ENCODE data around the gene ARHGAP9. TPM values are rescaled to one million over a fixed set of nuclear protein-coding genes. Genes with fewer than 3 reads are reported as not detected.

The ARHGAP9 gene
- total and polyA plus RNA-seq, 2 experiments from 2014 or later: 2.3 TPM; not detected in 1

DNA sequence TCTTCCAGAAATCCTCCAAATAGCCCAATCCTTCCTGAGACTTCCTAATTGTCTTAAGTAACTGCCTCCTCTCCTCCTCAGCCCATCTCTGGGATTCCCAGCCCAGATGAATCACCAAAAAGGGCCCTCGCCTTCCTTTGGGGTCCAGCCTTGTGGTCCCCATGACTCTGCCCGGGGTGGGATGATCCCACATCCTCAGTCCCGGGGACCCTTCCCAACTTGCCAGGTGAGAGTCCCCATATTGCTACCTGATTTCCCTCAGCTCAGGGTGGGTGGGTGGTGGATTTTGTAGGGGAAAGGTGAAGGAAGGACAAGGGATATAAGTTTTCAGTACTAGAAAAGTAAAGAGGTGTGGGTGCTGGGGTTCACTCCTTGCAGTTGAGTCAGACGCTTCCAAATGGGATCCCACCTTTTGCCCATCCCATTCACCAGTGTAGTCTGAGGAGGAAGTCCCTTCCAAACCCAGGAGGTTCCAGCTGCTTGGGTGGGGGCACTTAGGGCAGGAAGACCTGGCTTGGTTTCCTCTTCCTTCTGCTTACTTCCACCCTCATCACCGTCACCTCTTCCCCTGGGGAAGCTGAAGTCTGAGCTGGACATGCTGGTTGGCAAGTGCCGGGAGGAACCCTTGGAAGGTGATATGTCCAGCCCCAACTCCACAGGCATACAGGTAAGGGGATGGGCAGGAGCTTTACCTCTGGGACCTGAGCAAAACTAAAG, 14.5 kb downstream of the ARHGAP9 start:
- Histone ChIP-seq H3K36me3 (no peaks in the 10 kb centered on the region), H3K27me3 (peaks cover 7% of the 10 kb centered on the region), H3K4me1 (ENCODE audit: low read depth) (no peaks in the 10 kb centered on the region), H3K27ac (no peak overlapping the region), H3K4me3 (no peak overlapping the region), H3K9me3 (ENCODE audit: low read depth) (no peaks in the 10 kb centered on the region)
- TF ChIP-seq, protein P1, sequence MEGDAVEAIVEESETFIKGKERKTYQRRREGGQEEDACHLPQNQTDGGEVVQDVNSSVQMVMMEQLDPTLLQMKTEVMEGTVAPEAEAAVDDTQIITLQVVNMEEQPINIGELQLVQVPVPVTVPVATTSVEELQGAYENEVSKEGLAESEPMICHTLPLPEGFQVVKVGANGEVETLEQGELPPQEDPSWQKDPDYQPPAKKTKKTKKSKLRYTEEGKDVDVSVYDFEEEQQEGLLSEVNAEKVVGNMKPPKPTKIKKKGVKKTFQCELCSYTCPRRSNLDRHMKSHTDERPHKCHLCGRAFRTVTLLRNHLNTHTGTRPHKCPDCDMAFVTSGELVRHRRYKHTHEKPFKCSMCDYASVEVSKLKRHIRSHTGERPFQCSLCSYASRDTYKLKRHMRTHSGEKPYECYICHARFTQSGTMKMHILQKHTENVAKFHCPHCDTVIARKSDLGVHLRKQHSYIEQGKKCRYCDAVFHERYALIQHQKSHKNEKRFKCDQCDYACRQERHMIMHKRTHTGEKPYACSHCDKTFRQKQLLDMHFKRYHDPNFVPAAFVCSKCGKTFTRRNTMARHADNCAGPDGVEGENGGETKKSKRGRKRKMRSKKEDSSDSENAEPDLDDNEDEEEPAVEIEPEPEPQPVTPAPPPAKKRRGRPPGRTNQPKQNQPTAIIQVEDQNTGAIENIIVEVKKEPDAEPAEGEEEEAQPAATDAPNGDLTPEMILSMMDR (IDR thresholded peaks at IDR 0.05; ENCODE audit: low read depth, low read length): no peak
- no peak for DNase-seq (ENCODE audit: low read depth in 1 of 2, low spot score in 1 of 2)

- peaks cover 7% of the 10 kb centered on the region for H3K27me3 ChIP-seq
- DNase-seq (ENCODE audit: low read depth in 1 of 2, low spot score in 1 of 2): no peak
- TF ChIP-seq, protein P1 (IDR thresholded peaks at IDR 0.05; ENCODE audit: low read depth, low read length): no peak
- H3K9me3 ChIP-seq (ENCODE audit: low read depth): no peaks in the 10 kb centered on the region
- H3K27ac ChIP-seq: no peak overlapping the region
- H3K36me3 ChIP-seq: no peaks in the 10 kb centered on the region
- H3K4me3 ChIP-seq: no peak overlapping the region
- H3K4me1 ChIP-seq (ENCODE audit: low read depth): no peaks in the 10 kb centered on the region
These were observed 15.1 kb downstream of the ARHGAP9 start for GRCh38 chr12:57464569-57464968.

GRCh38 chr12:57462912-57463253, 16.8 kb downstream of the ARHGAP9 start:
- no peak overlapping the region for H3K4me3 ChIP-seq

DNA sequence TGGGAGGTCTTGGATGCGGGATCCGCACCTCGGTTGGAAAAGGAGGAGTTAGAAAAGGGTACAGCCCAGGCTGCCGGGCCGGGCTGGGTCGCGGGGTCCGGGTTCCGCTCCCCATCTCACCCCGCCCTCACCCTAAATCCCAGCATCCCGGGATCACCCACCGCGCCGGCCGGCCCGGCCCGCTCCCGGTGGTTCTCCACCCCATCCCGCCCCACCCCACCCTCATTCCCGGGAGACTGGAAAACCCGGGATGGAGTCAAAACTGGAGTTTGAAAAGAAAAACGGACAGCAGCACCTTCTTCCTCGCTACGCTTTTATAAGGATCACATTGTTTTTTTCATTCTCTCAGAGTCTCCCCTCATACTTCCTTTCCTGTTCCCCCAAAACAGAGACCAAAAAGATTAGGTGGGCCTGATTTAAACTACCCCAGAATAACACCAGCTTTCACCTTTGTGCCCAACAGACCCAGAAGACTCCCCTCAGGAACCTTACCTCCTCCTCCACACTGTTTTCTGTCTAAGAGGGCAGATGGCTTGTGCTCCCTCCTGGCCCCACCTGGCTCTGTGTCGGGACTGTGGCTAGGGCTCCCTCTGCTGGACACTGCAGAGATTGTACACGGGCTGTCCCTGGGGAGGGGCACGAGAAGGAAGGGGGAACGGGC, 17.3 kb downstream of the ARHGAP9 start:
- peak overlapping the region; percentile 46 for H3K4me3 ChIP-seq
- H3K36me3 ChIP-seq: no peaks in the 10 kb centered on the region
- H3K4me1 ChIP-seq (ENCODE audit: low read depth): peaks cover 4% of the 10 kb centered on the region
- H3K27ac ChIP-seq: peak overlapping the region; percentile 27
- TF ChIP-seq, protein P1 (IDR thresholded peaks at IDR 0.05; ENCODE audit: low read depth, low read length): peak; percentile 97
- no peaks in the 10 kb centered on the region for H3K9me3 ChIP-seq (ENCODE audit: low read depth)
- H3K27me3 ChIP-seq: peaks cover 7% of the 10 kb centered on the region
- peak; percentile 89 to 91 for DNase-seq (ENCODE audit: low read depth in 1 of 2, low spot score in 1 of 2)

More at GRCh38 chr12:57462912-57463253, 16.8 kb downstream of the ARHGAP9 start:
- DNase-seq (ENCODE audit: low read depth in 1 of 2, low spot score in 1 of 2): no peak
- Histone ChIP-seq H3K27me3 (peaks cover 7% of the 10 kb centered on the region), H3K4me1 (ENCODE audit: low read depth) (peaks cover 4% of the 10 kb centered on the region), H3K9me3 (ENCODE audit: low read depth) (no peaks in the 10 kb centered on the region), H3K36me3 (no peaks in the 10 kb centered on the region), H3K27ac (no peak overlapping the region)
- TF ChIP-seq, protein P1 (IDR thresholded peaks at IDR 0.05; ENCODE audit: low read depth, low read length): no peak

DNA sequence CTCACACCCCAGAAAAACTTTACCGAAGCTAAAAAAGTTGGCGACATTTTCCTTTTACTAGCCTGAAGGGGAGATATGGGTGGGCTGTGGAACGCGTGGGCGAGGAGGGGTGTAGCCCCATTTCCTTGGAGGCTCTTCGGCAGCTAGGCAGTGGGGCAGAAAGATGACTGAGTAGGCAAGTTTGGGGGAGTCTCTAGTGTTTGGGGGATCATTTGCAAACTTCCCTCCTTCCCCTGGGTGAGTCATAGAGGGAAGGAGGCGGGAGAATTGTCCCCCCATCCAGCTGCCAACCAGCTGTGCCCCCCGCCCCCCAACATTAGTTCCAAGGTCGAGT, 17.8 kb downstream of the ARHGAP9 start:
- peaks cover 7% of the 10 kb centered on the region for H3K27me3 ChIP-seq
- no peak for DNase-seq (ENCODE audit: low read depth in 1 of 2, low spot score in 1 of 2)
- H3K27ac ChIP-seq: no peak overlapping the region
- no peaks in the 10 kb centered on the region for H3K36me3 ChIP-seq
- peaks cover 4% of the 10 kb centered on the region for H3K4me1 ChIP-seq (ENCODE audit: low read depth)
- TF ChIP-seq, protein P1 (IDR thresholded peaks at IDR 0.05; ENCODE audit: low read depth, low read length): no peak
- peak overlapping the region; percentile 46 for H3K4me3 ChIP-seq
- no peaks in the 10 kb centered on the region for H3K9me3 ChIP-seq (ENCODE audit: low read depth)

Data from cardiac muscle cell (in vitro differentiated cells and primary cell).